Measurements from ENCODE around the gene GRAMD1B.

DNA sequence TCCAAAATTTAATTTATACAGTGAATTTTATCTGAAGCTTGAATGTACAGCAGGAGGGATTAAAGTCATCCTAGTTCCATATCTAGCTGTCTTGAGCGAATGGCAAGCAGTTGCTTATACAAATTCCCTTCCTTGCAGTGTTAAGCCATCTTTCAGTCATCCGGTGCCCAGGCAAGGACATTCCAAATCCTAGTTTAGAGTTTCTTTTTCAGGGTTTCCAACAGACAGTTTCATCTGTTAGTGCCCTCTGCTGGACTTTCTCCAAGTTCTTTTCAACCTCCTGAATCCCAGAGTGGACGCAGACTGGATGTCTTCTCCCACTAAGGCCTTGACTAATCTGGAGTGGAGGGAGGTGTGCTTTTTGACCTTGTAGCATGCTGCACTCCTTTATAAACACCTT, 45.4 kb downstream of the GRAMD1B start:
- no peak for TF ChIP-seq POLR2A (IDR thresholded peaks at IDR 0.05)
- TF ChIP-seq, protein P1, sequence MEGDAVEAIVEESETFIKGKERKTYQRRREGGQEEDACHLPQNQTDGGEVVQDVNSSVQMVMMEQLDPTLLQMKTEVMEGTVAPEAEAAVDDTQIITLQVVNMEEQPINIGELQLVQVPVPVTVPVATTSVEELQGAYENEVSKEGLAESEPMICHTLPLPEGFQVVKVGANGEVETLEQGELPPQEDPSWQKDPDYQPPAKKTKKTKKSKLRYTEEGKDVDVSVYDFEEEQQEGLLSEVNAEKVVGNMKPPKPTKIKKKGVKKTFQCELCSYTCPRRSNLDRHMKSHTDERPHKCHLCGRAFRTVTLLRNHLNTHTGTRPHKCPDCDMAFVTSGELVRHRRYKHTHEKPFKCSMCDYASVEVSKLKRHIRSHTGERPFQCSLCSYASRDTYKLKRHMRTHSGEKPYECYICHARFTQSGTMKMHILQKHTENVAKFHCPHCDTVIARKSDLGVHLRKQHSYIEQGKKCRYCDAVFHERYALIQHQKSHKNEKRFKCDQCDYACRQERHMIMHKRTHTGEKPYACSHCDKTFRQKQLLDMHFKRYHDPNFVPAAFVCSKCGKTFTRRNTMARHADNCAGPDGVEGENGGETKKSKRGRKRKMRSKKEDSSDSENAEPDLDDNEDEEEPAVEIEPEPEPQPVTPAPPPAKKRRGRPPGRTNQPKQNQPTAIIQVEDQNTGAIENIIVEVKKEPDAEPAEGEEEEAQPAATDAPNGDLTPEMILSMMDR (IDR thresholded peaks at IDR 0.05): no peak
